Activated CD4-positive, alpha-beta T cell treated with anti-CD3 and anti-CD28 coated beads, Interleukin-2, amount 10 ng/mL, durations not matched to agents 24 days and 14 days (primary cell): ENCODE measurements around the gene PRKAR2B. TPM values are rescaled to one million over a fixed set of nuclear protein-coding genes. Genes with fewer than 3 reads are reported as not detected.

Experiments used
- DNase-seq: peaks from one replicate; pipeline ENCODE4 v3.0.0; 2022
- H3K27ac Mint-ChIP-seq: one replicate; pipeline ENCODE4 v1.8.0; 2022; ENCODE audit warnings: mild to moderate bottlenecking, mixed read lengths
- H3K27me3 Mint-ChIP-seq: one replicate; pipeline ENCODE4 v1.8.0; 2022; ENCODE audit warnings: mixed read lengths
- H3K36me3 Mint-ChIP-seq: one replicate; pipeline ENCODE4 v1.8.0; 2022; ENCODE audit warnings: low read depth, mild to moderate bottlenecking, mixed read lengths
- H3K4me1 Mint-ChIP-seq: one replicate; pipeline ENCODE4 v1.8.0; 2021; ENCODE audit warnings: mixed read lengths
- H3K4me3 Mint-ChIP-seq: one replicate; pipeline ENCODE4 v1.8.0; 2022; ENCODE audit warnings: mild to moderate bottlenecking, moderate library complexity, mixed read lengths
- H3K9me3 Mint-ChIP-seq: one replicate; pipeline ENCODE4 v1.8.0; 2021; ENCODE audit warnings: mixed read lengths
- intact Hi-C: fragments of 100-400 bp; cut with micrococcal nuclease; formaldehyde crosslinking; loops from one replicate; pipeline ENCODE4 v1.15.1; 2023
- total RNA-seq: library from RNA; stranded (reverse); gene quantifications from 2 replicates; pipeline ENCODE4 v1.2.3, GENCODE V29; 2022

Gene PRKAR2B
- 0.54 and 0.77 TPM in 2 replicates for total RNA-seq

DNA sequence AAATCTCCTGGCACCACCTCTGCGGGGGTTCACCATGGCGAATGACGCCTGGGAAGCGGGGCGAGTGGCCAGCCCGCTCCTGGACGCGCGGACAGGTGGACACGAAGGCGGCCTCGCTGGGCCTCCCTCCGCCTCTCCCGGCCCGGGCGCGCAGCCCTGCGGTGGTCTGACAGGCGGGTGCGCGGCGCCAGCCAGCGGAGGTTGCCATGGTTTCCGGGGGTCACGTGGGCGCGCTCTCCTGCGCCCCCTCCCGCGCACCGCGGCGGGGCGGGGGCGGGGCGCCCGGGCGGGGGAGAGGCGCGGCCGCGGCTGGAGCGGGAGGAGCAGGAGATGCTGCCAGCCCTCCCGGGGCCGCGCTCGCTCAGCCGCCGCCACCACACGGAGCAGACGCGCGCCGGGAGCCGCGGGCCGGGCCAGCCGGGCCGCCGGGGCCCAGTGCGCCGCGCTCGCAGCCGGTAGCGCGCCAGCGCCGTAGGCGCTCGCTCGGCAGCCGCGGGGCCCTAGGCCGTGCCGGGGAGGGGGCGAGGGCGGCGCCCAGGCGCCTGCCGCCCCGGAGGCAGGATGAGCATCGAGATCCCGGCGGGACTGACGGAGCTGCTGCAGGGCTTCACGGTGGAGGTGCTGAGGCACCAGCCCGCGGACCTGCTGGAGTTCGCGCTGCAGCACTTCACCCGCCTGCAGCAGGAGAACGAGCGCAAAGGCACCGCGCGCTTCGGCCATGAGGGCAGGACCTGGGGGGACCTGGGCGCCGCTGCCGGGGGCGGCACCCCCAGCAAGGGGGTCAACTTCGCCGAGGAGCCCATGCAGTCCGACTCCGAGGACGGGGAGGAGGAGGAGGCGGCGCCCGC, at the start of gene PRKAR2B:
Gene PRKAR2B, plus strand, starts transcription at position 359 of the 848 bp plus-strand sequence. Its CDS starts 203 bp downstream, at position 562.
- H3K9me3 Mint-ChIP-seq = no peaks in the 10 kb centered on the region
- H3K4me1 Mint-ChIP-seq = peaks cover 7% of the 10 kb centered on the region
- no peaks in the 10 kb centered on the region for H3K36me3 Mint-ChIP-seq
- DNase-seq = peak; percentile 92
- peak within 1 kb of the TSS; percentile 85 for H3K4me3 Mint-ChIP-seq
- H3K27ac Mint-ChIP-seq = no peak within 1 kb of the TSS
- intact Hi-C loops = no loop called here
- H3K27me3 Mint-ChIP-seq = peaks cover 47% of the 10 kb centered on the region

DNA sequence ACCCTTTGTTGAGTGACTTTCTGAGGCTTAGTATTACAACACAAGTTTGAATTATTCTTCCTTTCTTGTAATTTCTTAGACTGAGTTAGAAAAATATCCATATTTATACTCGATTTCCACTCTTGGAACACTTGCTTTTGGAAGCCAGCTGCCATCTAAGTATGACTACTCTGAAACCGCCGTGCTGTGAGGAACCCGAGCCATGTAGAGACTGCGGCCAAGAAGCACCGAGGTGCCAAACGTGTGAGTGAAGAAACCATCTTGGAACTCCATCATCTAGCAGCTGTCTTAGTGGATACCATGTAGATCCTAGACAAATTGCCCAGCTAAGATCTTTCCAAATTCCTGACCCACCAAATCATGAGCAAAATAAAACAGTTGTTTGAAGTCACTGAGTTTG, 49.7 kb upstream of the PRKAR2B start:
- intact Hi-C loops = no loop called here
- Mint-ChIP-seq H3K27me3 (no peaks in the 10 kb centered on the region), H3K4me3 (no peak overlapping the region), H3K9me3 (no peaks in the 10 kb centered on the region), H3K36me3 (no peaks in the 10 kb centered on the region), H3K4me1 (no peaks in the 10 kb centered on the region), H3K27ac (no peak overlapping the region)
- no peak for DNase-seq

DNA sequence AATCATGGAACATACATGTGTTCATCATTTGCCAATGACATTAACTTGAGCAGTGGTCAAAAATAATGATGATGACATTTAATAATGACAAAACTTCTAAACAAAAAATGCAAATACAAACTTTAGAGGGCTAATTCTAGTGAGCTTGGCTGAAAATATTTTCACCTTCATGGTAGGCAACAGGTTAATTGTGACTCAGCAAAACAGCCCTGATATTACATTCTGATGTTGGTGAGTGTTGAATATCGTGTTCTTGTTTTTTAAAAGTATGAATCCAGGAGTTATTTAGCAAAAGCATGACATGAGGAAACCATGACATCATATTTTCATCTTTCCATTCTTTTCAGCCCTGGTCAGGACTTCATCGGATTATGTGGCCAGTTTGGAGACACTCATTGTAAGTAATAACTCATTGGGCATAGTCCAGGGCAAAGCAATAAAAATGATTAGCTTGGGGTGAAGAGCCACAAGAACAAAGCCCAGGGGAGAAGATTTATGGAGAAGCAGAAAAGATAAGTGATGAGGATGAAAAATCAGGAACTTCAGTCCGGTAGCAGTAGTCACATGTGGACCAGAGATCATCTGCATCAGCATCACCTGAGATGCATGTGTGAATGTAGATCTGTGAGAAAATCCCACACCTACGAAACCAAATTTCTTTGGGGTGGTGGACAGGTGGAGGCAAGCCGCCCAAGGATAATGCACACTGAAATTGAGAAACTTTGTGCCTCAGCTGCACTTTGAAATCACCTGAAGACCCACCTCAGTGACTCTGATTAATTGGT, 46.8 kb upstream of the PRKAR2B start:
- no peaks in the 10 kb centered on the region for H3K4me1 Mint-ChIP-seq
- intact Hi-C loops = no loop called here
- no peak overlapping the region for H3K4me3 Mint-ChIP-seq
- no peaks in the 10 kb centered on the region for H3K36me3 Mint-ChIP-seq
- H3K9me3 Mint-ChIP-seq = no peaks in the 10 kb centered on the region
- no peak overlapping the region for H3K27ac Mint-ChIP-seq
- DNase-seq = no peak
- peaks cover 1% of the 10 kb centered on the region for H3K27me3 Mint-ChIP-seq

DNA sequence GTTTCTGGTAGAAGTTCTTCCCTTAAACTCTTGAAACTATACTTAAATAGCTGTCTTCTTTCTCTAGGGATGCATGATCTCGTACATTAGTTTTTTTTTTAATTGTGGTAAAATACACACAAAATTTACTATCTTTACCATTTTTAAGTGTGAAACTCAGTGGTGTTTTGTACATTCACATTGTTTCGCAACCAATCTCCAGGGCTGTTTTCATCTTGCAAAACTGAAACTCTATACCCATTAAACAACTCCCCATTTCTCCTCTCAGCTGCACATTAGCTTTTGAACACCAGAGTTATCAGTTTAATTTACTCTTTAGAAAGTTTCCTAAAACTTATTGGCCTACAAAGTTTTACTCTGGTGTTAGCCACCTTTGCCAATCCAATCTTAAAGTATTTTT, 45.5 kb upstream of the PRKAR2B start:
- H3K4me3 Mint-ChIP-seq = no peak overlapping the region
- no peak overlapping the region for H3K27ac Mint-ChIP-seq
- DNase-seq = no peak
- H3K9me3 Mint-ChIP-seq = no peaks in the 10 kb centered on the region
- H3K27me3 Mint-ChIP-seq = peaks cover 1% of the 10 kb centered on the region
- intact Hi-C loops = no loop called here
- no peaks in the 10 kb centered on the region for H3K36me3 Mint-ChIP-seq
- no peaks in the 10 kb centered on the region for H3K4me1 Mint-ChIP-seq

DNA sequence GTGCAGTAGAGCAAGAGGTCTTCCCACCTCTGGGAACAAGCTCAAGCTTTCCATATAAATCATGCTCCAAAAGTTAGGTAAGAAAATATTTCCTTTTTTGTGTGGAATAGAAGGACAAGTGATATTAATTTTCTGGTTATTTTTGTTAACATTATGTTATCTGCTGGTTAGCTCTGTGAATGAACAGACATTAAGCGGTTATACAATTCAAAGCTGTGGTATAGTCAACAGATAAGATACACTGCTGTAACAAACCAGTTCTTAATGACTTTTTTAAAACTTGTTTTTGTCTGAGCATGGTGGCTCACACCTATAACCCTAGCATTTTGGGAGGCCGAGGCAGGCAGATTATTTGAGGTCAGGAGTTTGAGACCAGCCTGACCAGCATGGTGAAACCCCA, 43.0 kb upstream of the PRKAR2B start:
- no peak for DNase-seq
- H3K4me1 Mint-ChIP-seq = no peaks in the 10 kb centered on the region
- peaks cover 1% of the 10 kb centered on the region for H3K27me3 Mint-ChIP-seq
- H3K4me3 Mint-ChIP-seq = no peak overlapping the region
- intact Hi-C loops = no loop called here
- H3K9me3 Mint-ChIP-seq = no peaks in the 10 kb centered on the region
- no peaks in the 10 kb centered on the region for H3K36me3 Mint-ChIP-seq
- H3K27ac Mint-ChIP-seq = no peak overlapping the region

DNA sequence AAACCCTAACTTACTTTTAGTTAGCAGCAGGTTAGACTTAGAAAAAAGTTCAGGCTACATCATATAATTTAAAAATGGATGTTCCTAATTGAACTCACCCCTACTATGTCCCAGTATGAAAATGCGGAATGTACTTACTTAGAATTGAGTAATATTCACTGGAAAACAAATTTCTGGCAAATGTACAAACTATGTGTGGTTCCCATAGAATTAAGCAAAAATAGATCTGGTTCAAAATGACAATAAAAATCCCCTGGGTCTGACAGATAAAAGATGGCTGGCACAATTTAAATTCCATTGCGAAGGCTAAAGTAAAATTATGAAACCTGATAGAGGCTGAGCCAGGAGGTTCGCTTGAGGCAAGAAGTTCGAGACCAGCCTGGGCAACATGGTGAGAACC, 42.4 kb upstream of the PRKAR2B start:
- peaks cover 1% of the 10 kb centered on the region for H3K27me3 Mint-ChIP-seq
- H3K4me3 Mint-ChIP-seq = no peak overlapping the region
- no peaks in the 10 kb centered on the region for H3K9me3 Mint-ChIP-seq
- H3K27ac Mint-ChIP-seq = no peak overlapping the region
- no peak for DNase-seq
- no peaks in the 10 kb centered on the region for H3K36me3 Mint-ChIP-seq
- H3K4me1 Mint-ChIP-seq = no peaks in the 10 kb centered on the region
- intact Hi-C loops = no loop called here

DNA sequence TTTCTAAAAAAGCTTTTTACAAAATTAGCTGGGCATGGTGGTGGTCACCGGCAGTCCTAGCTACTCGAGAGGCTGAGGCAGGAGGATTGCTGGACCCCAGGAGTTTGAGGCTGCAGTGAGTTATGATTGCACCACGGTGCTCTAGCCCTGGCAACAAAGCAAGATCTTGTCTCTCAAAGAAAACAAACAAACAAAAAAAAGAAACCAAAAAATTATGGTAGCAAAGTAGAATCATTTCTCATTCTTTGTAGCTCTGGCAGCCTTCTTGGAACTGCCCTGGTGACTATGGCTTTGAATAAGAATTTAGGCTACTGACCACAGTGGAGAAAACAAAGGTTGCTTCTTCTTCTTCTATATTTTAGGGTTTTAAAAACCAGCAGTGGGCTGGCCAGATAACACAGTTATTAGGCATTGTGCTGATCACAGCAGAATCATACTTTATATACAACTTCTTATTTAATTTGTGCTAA, 41.9 kb upstream of the PRKAR2B start:
- H3K9me3 Mint-ChIP-seq = no peaks in the 10 kb centered on the region
- H3K27ac Mint-ChIP-seq = no peak overlapping the region
- H3K36me3 Mint-ChIP-seq = no peaks in the 10 kb centered on the region
- H3K4me1 Mint-ChIP-seq = no peaks in the 10 kb centered on the region
- peaks cover 1% of the 10 kb centered on the region for H3K27me3 Mint-ChIP-seq
- no peak for DNase-seq
- H3K4me3 Mint-ChIP-seq = no peak overlapping the region
- intact Hi-C loops = no loop called here

DNA sequence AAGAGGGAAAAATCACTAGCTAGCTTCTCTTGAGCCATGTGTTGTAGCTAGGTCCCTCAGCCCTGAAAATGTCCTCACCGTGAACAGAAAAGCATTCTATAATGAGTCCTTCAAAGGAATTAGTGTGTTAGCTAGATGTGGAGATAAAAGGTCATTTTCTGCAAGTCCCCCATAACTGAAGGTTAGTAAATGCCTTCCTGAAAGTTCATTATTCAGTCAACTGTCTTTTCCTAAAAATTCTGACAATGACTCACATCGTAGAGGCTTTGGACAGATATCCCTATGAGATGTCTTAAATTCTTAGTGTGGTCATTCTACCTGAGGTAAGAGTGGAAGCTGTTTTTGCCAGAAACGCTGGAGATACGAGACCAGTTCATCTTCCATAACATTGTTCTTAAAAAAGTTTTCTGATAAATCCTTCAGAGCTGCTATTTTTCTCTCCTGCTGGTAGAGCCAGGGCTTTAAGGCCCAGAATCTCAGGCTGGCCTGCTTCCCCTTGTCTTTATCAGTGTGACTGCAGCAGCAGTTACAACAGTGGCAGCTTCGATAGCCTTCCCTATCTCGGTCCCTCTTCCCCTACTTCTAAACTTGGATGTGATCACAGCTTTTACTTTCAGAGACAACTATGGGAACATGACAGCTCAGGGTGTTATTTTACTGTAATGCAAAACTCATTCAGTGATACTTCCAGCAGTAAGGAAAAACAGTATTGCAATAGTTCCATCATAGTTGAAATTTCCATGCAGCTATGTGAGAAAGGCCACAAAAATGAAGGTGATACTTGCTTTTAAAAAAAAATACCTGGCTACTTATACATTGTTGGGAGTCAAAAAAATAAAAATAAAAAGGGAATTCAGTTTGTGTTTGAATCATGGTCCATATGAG, 37.3 kb upstream of the PRKAR2B start:
- Mint-ChIP-seq H3K4me1 (no peaks in the 10 kb centered on the region), H3K27ac (no peak overlapping the region), H3K27me3 (no peaks in the 10 kb centered on the region), H3K36me3 (no peaks in the 10 kb centered on the region), H3K9me3 (no peaks in the 10 kb centered on the region), H3K4me3 (no peak overlapping the region)
- DNase-seq = no peak
- intact Hi-C loops = no loop called here

DNA sequence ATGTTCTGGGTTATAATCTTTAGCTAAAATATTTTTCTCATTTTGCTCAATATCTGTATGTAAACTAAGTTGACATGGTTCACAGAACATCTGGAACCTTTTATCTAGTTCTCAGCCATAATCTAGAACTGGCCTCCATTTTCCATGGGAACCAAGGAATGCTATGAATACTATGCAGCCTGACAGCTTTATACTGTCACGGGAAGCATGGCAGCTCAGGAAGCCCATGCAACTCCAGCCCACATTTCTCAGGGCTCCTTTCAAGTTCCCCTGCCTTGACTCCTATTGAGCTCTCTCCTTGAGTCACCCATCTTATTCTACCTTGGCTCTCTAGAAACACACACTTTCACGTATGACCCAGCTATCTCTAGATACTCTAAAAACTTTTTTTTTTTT, 36.6 kb upstream of the PRKAR2B start:
- Mint-ChIP-seq H3K27me3 (no peaks in the 10 kb centered on the region), H3K36me3 (no peaks in the 10 kb centered on the region), H3K4me1 (no peaks in the 10 kb centered on the region), H3K4me3 (no peak overlapping the region), H3K27ac (no peak overlapping the region), H3K9me3 (no peaks in the 10 kb centered on the region)
- no peak for DNase-seq
- intact Hi-C loops = no loop called here

DNA sequence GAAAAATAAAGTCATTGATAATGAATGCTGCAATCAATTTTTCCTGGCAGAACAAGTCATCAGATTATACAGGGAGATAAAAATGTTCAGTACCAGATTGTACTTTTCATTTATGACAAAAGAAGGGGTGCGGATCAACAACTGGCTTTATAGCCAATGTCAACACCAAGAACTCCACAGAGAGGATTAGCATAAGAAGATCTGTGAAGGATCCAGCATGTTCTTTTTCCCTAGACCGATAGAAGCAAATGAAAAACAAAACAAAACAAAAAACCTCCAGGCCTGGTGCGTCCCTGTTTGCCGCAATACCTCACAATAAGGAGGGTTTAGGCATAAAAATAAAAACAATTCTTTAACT, 34.7 kb upstream of the PRKAR2B start:
- Mint-ChIP-seq H3K9me3 (no peaks in the 10 kb centered on the region), H3K27me3 (peaks cover 2% of the 10 kb centered on the region), H3K4me3 (no peak overlapping the region), H3K36me3 (no peaks in the 10 kb centered on the region), H3K4me1 (no peaks in the 10 kb centered on the region), H3K27ac (no peak overlapping the region)
- DNase-seq = no peak
- intact Hi-C loops = no loop called here

DNA sequence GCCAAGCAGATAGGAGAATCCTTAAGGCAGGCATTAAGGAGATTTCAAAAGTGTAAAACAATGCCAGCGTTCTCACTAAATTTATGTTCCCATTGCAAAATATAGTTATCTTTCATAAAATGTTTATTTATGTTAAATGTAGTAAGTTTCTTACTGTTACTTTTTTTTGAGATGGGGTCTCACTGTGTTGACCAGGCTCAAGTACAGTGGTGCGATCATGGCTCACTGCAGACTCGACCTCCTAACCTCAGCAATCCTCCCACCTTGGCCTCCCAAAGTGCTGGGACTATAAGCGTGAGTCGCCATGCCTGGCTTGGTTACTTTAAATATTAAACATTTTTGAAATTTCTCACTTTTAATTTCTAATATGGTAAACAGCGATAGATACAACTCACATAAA, 31.8 kb upstream of the PRKAR2B start:
- Mint-ChIP-seq H3K27ac (no peak overlapping the region), H3K27me3 (peaks cover 7% of the 10 kb centered on the region), H3K4me3 (no peak overlapping the region), H3K9me3 (no peaks in the 10 kb centered on the region), H3K36me3 (no peaks in the 10 kb centered on the region), H3K4me1 (no peaks in the 10 kb centered on the region)
- no peak for DNase-seq
- intact Hi-C loops = no loop called here

DNA sequence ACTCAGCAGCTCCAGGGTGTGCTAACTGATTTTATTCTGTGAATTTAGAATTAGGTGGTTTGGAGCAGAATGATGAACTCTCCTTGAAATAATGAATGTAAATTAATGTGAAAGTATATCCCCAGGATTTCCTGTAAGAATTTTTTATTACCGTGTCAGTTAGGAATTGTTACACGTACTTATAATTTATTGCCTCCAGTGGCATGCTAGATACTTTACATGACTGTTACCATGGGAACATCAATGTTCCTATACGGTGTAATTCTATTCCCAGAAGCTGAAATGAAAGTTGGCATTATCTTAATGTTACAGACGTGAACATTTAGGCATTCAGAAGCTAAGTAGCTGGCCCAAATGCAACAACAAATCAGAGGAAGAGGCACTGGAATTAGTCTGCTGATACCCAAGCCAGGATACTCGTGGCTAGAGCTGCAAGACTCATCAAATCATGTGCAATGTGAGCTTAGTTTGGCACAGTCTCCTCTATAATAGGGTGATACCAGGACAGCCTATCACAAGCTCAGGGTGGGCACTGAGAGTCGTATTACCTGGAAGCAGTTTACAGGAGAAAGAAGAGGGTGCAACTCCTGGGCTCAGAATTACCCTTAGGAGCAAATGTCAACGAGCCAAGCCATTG, 30.0 kb upstream of the PRKAR2B start:
- Mint-ChIP-seq H3K9me3 (no peaks in the 10 kb centered on the region), H3K4me1 (no peaks in the 10 kb centered on the region), H3K27me3 (peaks cover 7% of the 10 kb centered on the region), H3K27ac (no peak overlapping the region), H3K4me3 (no peak overlapping the region), H3K36me3 (no peaks in the 10 kb centered on the region)
- intact Hi-C loops = no loop called here
- DNase-seq = no peak

DNA sequence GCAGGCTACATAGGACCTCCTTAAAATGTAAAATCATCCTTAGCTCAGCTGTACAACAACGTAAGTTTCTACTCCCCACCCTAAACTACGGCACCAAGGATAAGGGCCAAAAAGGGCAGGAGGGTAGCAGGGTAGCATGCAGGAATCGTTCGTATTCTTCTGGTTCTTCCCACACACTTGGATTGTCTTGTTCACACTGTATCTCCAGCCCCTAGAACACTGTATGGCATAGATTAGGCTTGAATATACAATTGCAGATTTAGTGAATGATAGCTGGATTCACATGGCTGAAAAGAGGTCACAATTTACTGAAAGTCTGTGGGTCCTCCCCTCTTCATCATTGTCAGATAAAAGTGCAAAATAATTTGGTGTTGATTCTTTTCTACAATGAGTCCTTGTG, 28.2 kb upstream of the PRKAR2B start:
- Mint-ChIP-seq H3K36me3 (no peaks in the 10 kb centered on the region), H3K27ac (no peak overlapping the region), H3K9me3 (no peaks in the 10 kb centered on the region), H3K27me3 (peaks cover 7% of the 10 kb centered on the region), H3K4me1 (no peaks in the 10 kb centered on the region), H3K4me3 (no peak overlapping the region)
- no peak for DNase-seq
- intact Hi-C loops = no loop called here
